GM20000 (cell line): ENCODE data around the gene RPL32.
"Not testable (repeated sequence)": the region's sequence is repeated elsewhere in the genome, so short reads cannot be mapped to it uniquely, and the experiment has no call there.

Experiments
- DNase-seq: peaks from one replicate; pipeline ENCODE4 v3.0.0; 2012; ENCODE audit warnings: low spot score
- CTCF ChIP-seq: IDR thresholded peaks from 2 replicates; pipeline ENCODE4 v1.5.1; 2012; ENCODE audit warnings: mild to moderate bottlenecking, control low read depth; ENCODE audit errors: extremely low read depth, missing control alignments

The RPL32 gene

GRCh38 chr3:12865271-12865670, 23.9 kb upstream of the RPL32 start:
- no peak for TF ChIP-seq CTCF
- no peak for DNase-seq

GRCh38 chr3:12862387-12862786, 21.0 kb upstream of the RPL32 start:
- TF ChIP-seq CTCF: no peak
- no peak for DNase-seq

GRCh38 chr3:12861611-12862010, 20.2 kb upstream of the RPL32 start:
- no peak for DNase-seq
- no peak for TF ChIP-seq CTCF

GRCh38 chr3:12859840-12860239, 18.5 kb upstream of the RPL32 start:
- no peak for DNase-seq
- TF ChIP-seq CTCF: no peak

GRCh38 chr3:12856626-12857025, 15.3 kb upstream of the RPL32 start:
- TF ChIP-seq CTCF: no peak
- DNase-seq: no peak

GRCh38 chr3:12854565-12854964, 13.2 kb upstream of the RPL32 start:
- no peak for DNase-seq
- TF ChIP-seq CTCF: no peak

GRCh38 chr3:12853847-12854246, 12.5 kb upstream of the RPL32 start:
- not testable (repeated sequence) for DNase-seq

GRCh38 chr3:12852201-12852600, 10.8 kb upstream of the RPL32 start:
- TF ChIP-seq CTCF: no peak
- DNase-seq: no peak
